Urothelium cell line (cell line): ENCODE data around the gene GNG7.
"Not testable (repeated sequence)": the region's sequence is repeated elsewhere in the genome, so short reads cannot be mapped to it uniquely, and the experiment has no call there.

Experiments used
- DNase-seq: peaks from one replicate; pipeline ENCODE4 v3.0.0; 2011; ENCODE audit warnings: low spot score, mixed read lengths
- FAIRE-seq: peaks from 2 replicates; lab custom pipeline; 2011; peaks lifted over from hg19 to GRCh38; lab: Jason Lieb, UNC

Gene GNG7

DNA sequence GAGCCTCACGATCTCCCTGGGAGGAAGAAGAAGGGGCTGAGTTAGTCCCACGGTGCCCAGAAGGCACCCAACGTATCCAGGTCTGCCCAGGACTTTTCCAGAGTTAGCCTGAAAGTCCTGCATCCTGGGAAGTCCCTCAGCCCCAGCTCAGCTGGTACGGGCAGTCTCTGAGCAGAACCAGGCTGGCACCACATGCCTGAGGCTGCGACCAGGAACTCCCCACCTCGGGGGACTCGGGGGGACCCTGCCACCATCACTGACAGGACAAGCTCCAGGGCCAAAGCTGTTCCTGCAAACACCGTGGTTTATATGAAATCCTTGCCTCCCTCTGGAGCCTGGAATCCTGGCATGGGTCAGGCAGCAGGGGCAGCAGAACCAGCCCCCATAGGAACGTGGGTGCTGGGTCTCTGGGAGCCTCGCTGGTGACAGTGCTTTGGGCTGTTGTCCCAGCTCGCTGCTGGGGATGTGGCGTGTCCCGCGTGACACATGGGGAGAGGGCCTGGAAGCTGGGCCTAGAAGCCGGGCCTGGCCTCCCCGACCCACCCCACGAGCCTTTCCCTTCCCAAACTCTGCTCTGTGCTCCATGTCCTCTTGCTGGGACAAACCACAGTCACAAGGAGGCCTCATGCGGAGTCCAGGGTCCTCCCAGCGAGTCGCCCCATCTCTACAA, 55.5 kb downstream of the GNG7 start:
- no peak for DNase-seq
- no peak for FAIRE-seq

DNA sequence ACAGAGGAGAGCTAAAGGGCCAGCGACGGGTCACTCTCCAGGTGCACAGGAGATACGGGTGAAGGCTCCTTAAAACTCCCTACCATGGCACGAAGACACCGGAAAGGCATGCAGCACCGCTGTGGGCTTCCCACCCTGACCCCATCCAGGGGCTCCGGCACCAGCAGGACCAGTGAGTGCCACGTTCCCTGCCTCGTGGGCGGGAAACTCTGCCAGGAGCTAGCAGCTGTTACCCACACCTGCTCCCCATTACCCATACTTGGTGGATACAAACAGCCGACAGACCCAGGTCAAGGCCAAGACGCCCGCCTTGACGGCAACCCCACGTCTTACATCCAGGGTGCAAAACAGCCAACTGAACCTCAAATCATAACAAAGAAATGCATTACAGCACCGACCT, 56.7 kb downstream of the GNG7 start:
- DNase-seq (no peak), FAIRE-seq (no peak)

DNA sequence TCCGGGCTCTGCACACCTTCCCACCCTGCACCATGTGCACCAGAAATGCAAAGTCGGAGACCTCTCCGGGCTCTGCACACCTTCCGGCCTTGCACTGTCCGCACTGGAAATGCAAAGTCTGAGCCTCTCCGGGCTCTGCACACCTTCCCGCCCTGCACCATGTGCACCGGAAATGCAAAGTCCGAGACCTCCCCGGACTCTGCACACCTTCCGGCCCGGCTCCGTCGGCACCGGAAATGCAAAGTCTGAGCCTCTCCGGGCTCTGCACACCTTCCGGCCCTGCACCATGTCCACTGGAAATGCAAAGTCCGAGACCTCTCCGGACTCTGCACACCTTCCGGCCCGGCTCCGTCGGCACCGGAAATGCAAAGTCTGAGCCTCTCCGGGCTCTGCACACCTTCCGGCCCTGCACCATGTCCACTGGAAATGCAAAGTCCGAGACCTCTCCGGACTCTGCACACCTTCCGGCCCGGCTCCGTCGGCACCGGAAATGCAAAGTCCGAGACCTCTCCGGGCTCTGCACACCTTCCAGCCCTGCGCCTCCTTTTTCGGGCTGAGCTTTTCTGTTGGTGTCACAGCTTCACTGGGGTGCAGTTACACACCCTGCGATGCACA, 59.3 kb downstream of the GNG7 start:
- not testable (repeated sequence) for DNase-seq, FAIRE-seq

DNA sequence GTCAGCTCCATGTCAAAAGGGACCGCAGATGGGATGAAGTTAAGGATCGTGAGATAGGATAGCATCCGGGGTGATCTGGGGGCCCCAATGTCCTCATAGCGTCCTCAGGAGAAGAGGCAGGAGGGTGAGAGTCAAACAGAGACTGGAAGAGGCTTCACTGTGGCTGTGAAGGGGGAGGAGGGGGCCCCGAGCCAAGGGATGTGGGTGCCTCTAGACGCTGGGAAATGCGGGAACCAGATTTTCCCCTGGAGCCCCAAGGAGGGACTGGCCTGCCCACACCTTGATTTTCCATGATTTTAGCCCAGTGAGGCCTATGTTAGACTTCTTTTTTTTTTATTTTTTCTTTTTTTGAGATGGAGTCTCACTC, 61.2 kb downstream of the GNG7 start:
- FAIRE-seq (no peak), DNase-seq (no peak)

DNA sequence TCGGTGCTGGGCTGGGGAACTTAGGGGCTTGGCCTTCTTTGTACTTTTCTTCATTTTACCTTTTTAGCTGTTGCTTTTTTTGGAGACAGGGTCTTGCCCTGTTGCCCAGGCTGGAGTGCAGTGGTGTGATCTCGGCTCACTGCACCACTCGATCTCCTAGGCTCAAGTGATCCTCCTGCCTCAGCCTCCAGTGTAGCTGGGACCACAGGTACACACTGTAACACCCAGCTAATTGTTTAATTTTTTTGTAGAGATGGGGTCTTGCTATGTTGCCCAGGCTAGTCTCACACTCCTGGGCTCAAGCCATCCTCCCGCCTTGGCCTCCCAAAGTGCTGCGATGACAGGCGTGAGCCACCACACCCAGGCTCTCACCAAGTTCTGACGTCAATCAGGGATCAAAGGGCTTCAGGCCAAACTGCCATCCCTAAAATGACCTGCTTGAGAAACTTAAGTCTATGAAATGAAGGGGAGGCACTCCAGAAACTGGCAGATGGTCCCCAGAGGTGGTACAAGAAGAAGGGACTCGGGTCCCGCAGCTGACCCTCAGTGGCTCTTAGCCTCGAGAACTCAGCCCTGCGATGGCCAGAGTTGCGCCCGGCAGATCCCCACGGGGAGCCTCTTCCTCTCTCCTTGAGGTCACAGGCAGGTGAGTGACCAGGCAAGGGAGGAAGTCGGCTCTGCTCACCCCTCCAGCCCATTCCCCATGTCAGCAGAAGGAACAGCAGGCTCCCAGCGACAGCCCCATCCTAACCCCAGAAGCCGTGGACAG, 61.7 kb downstream of the GNG7 start:
- no peak for DNase-seq
- FAIRE-seq: no peak

DNA sequence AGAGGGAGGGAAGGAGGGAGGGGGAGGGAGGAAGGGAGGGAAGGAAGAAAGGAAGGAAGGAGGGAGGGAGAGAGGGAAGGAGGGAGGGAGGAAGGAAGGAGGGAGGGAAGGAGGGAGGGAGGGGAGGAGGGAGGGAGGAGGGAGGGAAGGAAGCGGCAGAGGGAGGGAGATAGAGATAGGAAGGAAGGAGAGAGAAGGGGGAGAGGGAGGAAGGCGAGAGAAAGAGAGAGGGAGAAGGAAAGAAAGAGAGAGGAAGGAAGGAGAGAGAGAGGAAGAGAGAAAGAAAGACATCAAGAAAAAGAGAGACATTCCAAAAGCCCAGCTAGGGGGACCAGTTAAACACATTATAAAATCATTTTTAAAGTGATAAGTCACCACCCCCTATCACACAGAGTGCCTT, 62.5 kb downstream of the GNG7 start:
- DNase-seq: no peak
- peak; percentile 74 for FAIRE-seq

DNA sequence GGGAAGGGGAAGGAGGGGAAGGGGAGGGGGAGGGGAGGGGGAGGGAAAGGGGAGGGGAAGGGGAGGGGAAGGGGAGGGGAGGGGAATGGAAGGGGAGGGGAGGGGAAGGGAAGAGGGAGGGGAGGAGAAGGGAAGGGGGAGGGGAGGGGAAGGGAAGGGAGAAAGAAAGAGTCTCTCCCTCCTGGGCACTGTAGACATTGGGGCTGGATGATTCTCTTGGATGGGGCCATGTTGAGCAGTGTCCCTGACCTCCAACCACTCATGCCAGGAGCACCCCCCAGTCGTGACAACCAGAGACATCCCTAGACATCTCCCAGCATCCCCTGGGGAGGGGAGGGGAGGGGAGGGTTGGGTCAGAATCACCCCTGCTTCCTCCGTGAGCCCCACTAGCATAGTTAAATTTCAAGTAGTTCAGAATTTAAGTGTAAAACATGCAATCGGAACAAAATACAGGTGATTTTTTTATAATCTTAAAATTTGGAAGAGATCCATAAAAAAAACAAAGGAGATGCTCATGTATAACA, 64.0 kb downstream of the GNG7 start:
- FAIRE-seq: no peak
- DNase-seq: no peak

DNA sequence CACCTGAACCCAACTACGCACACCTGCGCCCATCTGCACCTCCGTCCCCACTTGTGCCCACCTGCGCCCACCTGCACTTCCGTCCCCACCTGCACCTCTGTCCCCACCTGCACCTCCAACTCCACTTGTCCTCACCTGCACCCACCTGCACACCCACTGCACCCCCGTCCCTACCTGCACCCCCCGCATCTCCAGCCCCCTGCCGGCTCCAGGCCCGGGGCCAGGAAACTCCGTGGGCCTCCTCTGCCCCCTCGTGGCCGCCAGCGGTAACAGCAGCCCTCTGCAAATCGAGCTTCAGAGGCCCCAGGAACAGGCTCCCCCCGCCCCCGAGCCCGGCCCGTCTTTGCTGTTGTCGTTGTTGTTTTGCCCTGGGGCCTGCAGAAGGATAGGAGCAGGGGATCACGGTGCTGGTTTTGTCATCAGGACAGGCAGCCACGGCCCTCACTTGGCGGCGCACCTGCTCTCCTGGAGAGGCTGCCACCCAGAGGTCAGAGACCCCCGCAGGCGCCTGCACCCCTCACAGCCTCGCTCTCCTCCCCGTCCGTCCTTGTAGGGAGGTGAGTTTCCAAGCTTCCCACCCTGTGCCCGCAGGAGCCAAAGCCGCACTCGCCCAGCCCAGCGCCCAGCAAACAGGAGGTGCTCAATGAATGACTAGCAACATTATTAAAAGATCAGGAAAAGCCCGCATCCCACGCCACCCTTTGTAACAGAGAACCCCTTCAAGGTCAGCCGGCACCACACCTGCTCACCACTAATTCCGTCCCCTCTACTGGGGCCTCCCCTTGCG, 65.4 kb downstream of the GNG7 start:
- no peak for FAIRE-seq
- peak; percentile 71 for DNase-seq

DNA sequence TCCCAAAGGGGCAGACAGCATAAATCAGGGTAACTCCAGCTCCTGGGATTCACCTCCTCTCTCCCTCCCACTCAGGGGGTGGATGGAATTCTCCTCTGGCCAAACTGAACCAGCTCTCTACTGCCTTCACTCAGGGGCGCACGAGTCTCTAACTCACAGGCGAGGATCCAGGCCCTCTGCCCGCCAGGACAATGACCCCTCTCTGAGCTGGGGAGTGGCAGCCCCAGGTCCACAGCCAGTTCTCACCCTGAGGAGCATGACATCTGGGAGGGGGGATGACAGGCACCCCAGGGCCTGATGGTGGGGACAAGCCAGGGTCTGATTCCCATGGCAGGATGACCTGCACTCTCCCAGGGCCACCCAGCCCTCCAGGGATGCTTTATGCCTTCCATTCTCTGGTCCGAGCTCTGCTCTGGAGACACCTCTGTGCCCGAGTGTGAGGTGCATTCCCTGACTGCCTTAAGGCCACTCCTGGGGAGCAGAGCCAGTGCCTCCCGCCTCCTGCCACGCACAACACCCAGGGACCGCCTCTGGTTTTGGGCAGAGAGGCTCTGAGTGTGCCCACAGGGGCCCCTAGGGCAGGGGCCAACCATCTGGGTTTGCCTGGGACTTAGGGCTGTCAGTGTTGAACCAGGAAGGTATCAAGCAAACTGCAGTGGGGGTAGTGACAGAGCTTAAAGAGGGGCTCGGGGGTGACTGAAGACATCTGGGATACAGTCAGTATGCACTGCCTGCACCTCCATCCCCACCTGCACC, 66.2 kb downstream of the GNG7 start:
- DNase-seq (no peak), FAIRE-seq (no peak)

DNA sequence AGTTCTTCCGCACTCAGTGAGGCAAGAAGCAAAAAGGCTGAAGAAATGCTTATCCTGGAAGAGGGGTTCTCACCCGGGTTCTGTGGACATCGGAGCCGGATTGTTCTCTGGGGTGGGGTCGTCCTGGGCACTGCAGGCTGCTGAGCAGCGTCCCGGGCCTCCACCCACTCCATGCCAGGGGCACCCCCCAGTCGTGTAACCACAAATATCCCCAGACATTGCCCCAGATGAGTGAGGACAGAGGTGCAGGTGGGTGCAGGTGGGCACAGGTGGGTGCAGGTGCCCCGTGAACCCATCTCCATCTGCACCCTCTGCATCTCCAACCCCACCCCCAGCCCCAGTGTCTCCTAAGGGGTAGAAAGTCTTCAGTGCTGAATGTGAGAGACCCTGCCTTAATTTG, 67.5 kb downstream of the GNG7 start:
- no peak for FAIRE-seq

DNA sequence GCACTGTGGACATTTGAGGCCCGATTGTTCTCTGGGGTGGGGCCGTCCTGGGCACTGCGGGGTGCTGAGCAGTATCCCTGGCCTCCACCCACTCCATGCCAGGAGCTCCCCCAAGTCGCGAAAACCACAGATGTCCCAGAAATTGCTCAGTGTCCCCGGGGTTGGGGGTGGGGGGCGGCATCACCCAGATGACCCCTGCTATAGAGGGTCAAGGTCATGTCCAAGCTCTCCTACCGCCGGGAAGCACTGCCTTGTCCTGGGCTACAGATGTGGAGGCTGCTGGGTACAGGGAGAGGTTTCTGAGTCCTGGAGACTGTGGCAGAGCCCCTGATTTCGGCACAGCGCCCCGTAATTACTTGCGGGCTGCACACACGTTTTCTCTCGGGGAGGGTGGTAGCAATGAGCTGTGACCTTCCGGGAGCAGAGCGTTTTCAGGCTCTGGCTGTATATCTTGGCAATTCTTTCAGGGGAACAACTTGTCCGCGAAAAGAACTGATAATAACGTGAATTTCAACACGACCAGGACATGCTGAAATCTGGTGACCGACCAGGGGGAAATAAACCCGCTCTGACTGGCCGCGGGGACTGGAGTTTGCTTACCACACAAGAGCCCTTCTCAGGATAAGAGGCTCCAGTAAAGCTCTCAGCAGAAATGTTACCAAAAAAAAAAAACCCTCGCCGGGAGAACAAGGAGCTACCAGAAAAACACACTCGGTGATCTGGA, 68.1 kb downstream of the GNG7 start:
- no peak for DNase-seq
- FAIRE-seq: no peak

More for the DNA sequence above, 67.5 kb downstream of the GNG7 start:
- DNase-seq: no peak

DNA sequence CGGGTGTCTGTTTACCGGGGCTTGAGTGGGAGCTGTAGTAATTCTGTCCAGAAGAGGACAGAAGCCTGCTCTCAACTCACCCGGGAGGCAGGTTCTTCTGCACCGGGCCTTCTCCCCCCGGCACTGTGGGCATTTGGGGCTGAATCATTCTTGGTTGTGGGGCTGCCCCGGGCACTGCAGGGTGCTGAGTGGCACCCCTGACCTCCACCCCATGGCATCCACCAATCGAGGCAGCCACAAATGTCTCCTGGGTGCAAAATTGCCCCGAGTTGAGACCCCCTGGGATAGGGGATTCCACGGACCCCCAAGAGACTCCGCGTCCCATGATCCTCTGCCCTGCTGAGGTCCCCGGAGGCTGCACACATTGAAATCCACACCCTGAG, 68.8 kb downstream of the GNG7 start:
- FAIRE-seq (no peak), DNase-seq (no peak)

DNA sequence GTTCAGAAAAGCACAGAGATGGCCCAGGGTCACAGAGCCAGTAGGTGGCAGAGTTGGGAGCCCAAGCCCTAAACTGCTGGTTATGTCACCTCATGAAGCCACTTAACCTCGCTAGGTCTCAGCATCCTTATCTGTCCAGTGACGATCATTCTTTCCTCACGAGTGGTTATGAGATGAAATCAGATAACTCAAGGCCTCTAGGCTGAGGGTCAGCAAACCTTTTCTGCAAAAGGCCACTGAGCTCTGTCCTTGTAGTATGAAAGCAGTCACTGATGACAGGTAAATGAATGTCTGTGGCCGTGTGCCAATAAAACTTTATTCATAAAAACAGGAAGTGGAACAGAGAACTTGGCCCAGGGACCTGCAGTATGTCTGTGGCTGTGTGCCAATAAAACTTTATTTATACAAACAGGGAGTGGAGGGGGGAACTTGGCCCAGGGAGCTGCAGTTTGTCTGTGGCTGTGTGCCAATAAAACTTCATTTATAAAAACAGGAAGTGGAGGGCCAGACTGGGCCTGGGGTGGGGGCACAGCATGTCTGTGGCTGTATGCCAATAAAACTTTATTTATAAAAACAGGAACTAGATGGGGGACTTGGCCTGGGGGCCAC, 71.2 kb downstream of the GNG7 start:
- no peak for FAIRE-seq
- DNase-seq: no peak

DNA sequence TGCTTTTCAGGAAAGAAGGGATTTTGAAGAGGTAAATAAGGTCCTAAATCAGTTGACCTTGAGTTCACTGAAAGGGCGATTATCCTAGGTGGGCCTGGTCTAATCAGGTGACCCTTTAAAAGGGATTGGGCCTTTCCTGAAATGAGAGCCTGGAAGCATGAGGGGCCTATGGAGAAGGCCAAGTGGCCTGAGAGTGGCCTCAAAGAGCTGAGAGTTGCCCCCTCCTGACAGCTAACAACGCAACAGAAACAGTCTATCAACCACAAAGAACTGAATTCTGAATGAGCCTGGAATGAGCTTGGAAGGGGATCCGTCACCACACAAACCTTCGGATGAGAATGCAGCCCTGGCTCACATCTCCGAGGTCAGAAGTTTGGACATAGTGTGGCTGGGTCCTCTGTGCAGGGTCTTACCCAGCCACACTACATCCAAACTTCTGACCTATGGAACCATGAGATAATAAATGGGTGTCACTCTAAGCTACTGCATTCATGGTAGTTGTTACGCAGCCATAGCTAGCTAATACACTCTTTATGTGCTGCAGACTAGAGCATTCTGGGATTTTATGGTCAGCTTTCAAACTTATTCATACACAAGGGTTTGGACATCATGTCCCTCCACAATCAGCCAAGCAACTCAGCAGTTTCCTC, 72.0 kb downstream of the GNG7 start:
- DNase-seq (no peak), FAIRE-seq (no peak)

DNA sequence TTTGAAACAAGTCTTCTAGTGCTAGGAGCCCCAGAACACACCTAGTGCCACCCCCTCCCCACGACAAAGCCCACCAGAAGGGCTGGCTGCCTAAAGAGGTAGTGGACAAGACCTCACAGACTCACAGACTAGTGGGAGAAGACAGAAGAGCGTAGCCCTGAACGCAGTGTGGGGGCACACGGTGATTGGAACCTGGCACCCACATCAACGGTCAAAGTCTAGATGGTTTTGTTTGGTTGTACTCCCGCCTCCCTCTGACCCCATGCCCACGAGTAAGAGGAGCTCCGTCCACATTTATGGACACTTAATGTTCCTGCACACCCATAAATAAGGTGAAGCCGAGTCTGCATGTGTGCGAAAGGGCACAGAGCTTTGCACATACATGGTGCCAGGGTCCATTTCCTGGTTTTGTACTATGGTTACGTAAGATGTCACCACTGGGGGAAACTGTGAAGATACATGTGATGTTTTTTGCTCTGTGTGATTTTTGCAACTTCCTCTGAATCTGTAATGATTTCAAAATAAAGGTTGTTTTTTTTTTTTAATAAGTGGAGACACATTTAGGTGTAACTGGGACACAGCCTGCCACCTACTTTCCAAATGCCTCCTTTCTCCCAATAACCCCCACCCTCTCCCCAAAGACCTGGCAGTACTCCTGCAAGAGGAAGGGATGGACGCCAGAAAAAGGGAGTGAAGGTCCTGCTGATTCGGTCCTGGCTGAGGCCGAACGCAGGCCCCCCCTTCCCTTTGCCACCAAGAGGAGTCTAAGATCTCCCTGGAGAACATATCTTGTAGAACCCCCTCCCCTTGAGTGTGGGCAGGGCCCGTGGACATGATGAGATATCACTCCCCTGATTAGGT, 72.8 kb downstream of the GNG7 start:
- DNase-seq (no peak), FAIRE-seq (no peak)

DNA sequence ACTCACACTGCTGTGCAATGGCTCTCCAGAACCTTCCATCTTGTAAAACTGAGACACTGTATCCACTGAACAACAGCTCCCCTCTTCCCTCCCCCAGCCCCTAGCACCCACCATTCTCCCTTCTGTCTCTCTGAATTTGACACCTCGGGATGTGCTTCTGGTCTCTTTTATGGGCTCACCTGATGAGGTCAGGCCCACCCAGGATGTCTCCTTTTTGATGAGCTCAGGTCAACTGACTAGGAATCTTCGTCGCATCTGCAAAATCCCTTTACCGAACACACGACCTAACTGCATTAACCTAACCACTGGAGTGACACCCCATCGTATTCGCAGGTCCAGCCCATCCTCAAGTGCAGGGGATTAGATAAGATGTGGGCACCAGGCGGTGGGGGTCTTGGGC, 73.9 kb downstream of the GNG7 start:
- DNase-seq (no peak), FAIRE-seq (no peak)

DNA sequence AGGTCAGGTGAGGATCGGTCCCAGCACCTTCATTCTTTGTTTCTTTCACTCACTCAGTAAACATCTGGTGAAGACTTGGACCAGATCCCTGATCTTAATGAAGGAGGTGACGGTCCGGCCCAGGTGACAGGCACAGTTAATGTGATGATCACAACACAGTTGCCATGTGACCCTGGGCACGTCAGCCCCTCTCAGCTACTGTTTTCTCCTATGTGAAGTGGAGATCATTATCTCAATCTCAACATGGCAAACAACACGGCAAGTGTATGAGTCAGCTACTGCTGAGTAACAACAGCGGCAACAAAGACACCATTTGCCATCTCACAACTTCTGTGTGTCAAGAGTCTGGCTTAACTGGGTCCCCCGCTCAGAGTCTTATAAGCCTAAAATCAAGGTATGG, 74.6 kb downstream of the GNG7 start:
- no peak for DNase-seq
- peak; percentile 17 for FAIRE-seq

DNA sequence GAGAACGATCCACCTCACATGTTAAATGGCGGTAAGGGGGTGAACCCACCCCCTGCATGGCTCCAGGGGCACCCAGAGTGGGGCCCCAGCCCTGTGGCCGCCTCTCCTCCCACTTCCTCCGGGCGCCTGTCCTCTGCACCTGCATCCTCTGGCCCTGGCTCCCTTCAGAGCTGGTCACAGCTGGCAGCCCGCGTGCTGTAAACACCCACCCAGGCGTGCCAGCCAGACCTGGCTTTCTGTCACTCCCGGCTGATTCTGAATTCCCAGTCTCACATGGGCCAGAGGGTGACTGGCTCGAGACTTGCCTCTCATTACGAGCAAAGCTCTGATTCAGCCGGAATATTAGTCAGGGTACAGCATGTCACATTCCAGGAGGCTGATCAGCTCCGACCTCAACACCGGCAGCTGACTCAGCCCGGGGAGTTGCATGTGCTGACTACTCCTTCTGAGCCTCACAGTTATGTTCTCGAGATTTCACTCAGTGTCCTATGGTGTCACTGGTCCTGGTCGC, 75.1 kb downstream of the GNG7 start:
- DNase-seq: peak; percentile 88
- FAIRE-seq: no peak
